Measurements from ENCODE around the gene SH3GL2. TPM values are rescaled to one million over a fixed set of nuclear protein-coding genes. Genes with fewer than 3 reads are reported as not detected.

Gene SH3GL2
- total and polyA plus RNA-seq, 8 donors: 0.84 to 10.3 (median 6.3) TPM

DNA sequence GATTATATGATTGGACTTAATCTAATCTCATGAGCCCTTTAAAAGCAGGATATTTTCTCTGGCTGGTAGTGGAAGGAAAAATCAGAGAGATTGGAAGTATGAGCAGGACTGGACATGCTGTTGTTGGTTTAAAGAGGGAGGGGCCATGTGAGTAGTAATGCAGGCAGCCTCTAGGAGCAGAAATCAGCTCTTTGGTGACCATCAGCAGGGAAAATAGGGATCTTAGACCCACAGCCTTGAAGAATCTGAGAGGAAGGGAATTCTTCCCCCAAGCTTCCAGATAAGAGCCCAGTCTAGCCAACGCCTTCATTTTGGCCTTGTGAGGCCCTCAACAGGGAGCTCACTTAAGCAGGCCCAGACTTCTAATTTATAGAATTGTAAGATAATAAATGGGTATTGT, 9.5 kb downstream of the SH3GL2 start:
- TF ChIP-seq, protein P1, sequence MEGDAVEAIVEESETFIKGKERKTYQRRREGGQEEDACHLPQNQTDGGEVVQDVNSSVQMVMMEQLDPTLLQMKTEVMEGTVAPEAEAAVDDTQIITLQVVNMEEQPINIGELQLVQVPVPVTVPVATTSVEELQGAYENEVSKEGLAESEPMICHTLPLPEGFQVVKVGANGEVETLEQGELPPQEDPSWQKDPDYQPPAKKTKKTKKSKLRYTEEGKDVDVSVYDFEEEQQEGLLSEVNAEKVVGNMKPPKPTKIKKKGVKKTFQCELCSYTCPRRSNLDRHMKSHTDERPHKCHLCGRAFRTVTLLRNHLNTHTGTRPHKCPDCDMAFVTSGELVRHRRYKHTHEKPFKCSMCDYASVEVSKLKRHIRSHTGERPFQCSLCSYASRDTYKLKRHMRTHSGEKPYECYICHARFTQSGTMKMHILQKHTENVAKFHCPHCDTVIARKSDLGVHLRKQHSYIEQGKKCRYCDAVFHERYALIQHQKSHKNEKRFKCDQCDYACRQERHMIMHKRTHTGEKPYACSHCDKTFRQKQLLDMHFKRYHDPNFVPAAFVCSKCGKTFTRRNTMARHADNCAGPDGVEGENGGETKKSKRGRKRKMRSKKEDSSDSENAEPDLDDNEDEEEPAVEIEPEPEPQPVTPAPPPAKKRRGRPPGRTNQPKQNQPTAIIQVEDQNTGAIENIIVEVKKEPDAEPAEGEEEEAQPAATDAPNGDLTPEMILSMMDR (IDR thresholded peaks at IDR 0.05): no peak
- no peak for ATAC-seq
- no peaks in the 10 kb centered on the region for H3K9me3 ChIP-seq
- H3K27me3 ChIP-seq: no peaks in the 10 kb centered on the region
- H3K27ac ChIP-seq: no peak overlapping the region
- intact Hi-C loops (cut with DNase I): no loop called here
- no peak for DNase-seq
- H3K36me3 ChIP-seq: no peaks in the 10 kb centered on the region
- no peak overlapping the region for H3K4me3 ChIP-seq
- no peaks in the 10 kb centered on the region for H3K4me1 ChIP-seq

DNA sequence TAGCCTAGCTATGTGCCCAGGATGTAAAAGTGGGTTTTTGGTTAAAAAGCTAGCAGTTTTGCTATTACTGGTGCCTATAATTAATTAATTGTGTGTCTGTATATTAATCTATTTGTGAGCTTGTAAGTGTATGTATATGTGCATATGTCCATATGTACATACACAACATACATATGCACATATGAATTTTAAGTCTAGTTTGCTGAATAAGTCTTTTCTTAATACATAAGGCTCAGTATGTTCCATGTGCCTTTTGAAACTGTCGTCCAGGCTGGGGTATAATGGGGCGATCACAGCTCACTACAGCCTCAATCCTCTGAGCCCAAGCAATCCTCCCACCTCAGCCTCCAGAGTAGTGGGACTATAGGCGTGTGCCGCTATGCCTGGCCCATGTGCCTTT, 10.1 kb downstream of the SH3GL2 start:
- H3K4me3 ChIP-seq: no peak overlapping the region
- H3K27ac ChIP-seq: no peak overlapping the region
- TF ChIP-seq, protein P1 (IDR thresholded peaks at IDR 0.05): no peak
- ATAC-seq (no peak), DNase-seq (no peak)
- H3K9me3 ChIP-seq: no peaks in the 10 kb centered on the region
- H3K36me3 ChIP-seq: no peaks in the 10 kb centered on the region
- no peaks in the 10 kb centered on the region for H3K4me1 ChIP-seq
- intact Hi-C loops (cut with DNase I): no loop called here
- H3K27me3 ChIP-seq: no peaks in the 10 kb centered on the region

DNA sequence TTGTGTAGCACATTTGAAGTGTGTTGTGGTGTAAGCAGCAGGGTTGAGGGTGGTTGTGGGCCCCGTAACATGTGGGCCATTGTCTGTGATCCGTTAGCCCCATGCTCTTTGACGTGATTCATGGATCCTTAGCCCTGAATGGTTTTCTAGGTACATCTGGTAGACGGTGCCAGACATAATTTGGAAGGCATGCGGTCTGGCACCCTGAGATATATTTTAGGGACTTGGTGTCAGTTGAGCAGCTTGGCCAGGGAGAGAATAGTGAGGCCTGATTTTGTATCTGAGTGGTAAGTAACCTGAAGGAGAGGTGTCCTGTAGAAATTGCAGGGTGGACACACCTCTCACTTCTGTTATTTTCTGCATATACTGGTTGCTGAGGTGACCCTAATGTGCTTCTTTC, 10.9 kb downstream of the SH3GL2 start:
- intact Hi-C loops (cut with DNase I): no loop called here
- no peak for DNase-seq
- no peak for ATAC-seq
- Histone ChIP-seq H3K36me3 (no peaks in the 10 kb centered on the region), H3K27me3 (no peaks in the 10 kb centered on the region), H3K27ac (no peak overlapping the region), H3K4me3 (no peak overlapping the region), H3K9me3 (no peaks in the 10 kb centered on the region), H3K4me1 (no peaks in the 10 kb centered on the region)
- TF ChIP-seq, protein P1 (IDR thresholded peaks at IDR 0.05): no peak

DNA sequence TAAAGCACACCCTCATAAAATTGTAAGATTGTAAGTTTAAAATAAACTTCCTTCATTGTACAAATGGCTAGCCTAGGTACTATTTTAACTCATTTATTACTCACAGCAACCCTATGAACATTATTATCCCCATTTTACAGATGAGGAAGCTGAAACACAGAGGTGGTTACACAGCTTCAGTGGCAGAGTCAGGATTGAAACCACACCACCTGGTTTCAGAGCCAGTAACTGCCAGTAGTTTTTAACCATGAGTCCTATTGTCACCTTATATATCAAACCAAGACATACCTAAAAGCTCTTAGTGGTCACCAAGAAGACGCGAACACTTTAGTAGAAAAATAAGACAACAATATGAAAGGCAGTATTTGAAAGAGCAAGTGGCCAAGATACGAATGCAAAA, 16.1 kb downstream of the SH3GL2 start:
- DNase-seq: no peak
- no peaks in the 10 kb centered on the region for H3K36me3 ChIP-seq
- intact Hi-C loops (cut with DNase I): no loop called here

DNA sequence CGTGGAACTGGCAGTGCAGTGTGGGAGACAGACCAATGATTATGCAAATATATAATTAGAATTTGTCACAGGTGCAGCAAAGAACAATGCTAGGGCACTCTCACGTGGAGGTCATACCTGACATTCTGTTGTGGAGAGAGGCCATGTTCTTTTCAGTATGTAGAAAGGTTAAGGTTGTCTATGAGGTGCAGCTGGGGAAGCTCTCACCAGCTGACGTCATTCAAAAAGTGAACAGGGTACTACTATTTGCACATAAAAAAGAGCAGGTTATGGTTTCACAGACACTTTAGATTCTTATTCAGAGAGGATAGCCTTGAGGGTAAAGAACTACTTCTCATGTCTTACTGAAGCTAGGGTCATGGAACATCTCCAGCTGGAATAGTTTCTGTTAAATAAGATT, 19.1 kb downstream of the SH3GL2 start:
- TF ChIP-seq, protein P1 (IDR thresholded peaks at IDR 0.05): no peak
- H3K9me3 ChIP-seq: no peaks in the 10 kb centered on the region
- H3K27ac ChIP-seq: no peak overlapping the region
- ATAC-seq (no peak), DNase-seq (no peak)
- no peak overlapping the region for H3K4me3 ChIP-seq
- no peaks in the 10 kb centered on the region for H3K4me1 ChIP-seq
- H3K27me3 ChIP-seq: no peaks in the 10 kb centered on the region
- intact Hi-C loops (cut with DNase I): no loop called here
- no peaks in the 10 kb centered on the region for H3K36me3 ChIP-seq

More for the DNA sequence above, 16.1 kb downstream of the SH3GL2 start:
- ATAC-seq: no peak
- Histone ChIP-seq H3K27ac (no peak overlapping the region), H3K4me3 (no peak overlapping the region), H3K4me1 (no peaks in the 10 kb centered on the region), H3K9me3 (no peaks in the 10 kb centered on the region), H3K27me3 (no peaks in the 10 kb centered on the region)
- TF ChIP-seq, protein P1 (IDR thresholded peaks at IDR 0.05): no peak

All from left lung (tissue), 10 donors.